Astrocyte (in vitro differentiated cells and primary cell): ENCODE measurements around the gene PHYKPL. TPM values are rescaled to one million over a fixed set of nuclear protein-coding genes. Genes with fewer than 3 reads are reported as not detected.

Source experiments
- DNase-seq: peaks from one replicate; pipeline ENCODE4 v3.0.0-alpha.2; 2010; ENCODE audit warnings: low read depth
- FAIRE-seq: peaks from 2 replicates; lab custom pipeline; 2011; peaks lifted over from hg19 to GRCh38; lab: Jason Lieb, UNC
- H2AFZ ChIP-seq: 2 replicates; pipeline ENCODE4 v1.6.0; 2012; ENCODE audit warnings: low read depth, low read length, inconsistent platforms
- H3K27ac ChIP-seq: 2 replicates; pipeline ENCODE4 v1.5.1; 2011; ENCODE audit warnings: low read depth, low read length, inconsistent platforms
- H3K27me3 ChIP-seq: 2 replicates; pipeline ENCODE4 v1.6.0; 2011; ENCODE audit warnings: low read length, inconsistent platforms; ENCODE audit not compliant: insufficient read depth
- H3K36me3 ChIP-seq: 2 replicates; pipeline ENCODE4 v1.5.1; 2011; ENCODE audit warnings: low read length, inconsistent platforms; ENCODE audit not compliant: insufficient read depth
- H3K4me1 ChIP-seq: 2 replicates; pipeline ENCODE4 v1.5.1; 2011; ENCODE audit warnings: low read length, inconsistent platforms; ENCODE audit not compliant: insufficient read depth
- H3K4me2 ChIP-seq: 2 replicates; pipeline ENCODE4 v1.6.0; 2012; ENCODE audit warnings: low read length, inconsistent platforms
- H3K4me3 ChIP-seq: 2 replicates; pipeline ENCODE4 v1.5.1; 2011; ENCODE audit warnings: low read depth, mild to moderate bottlenecking, low read length, inconsistent platforms; ENCODE audit not compliant: insufficient read depth
- H3K79me2 ChIP-seq: 2 replicates; pipeline ENCODE4 v1.6.0; 2012; ENCODE audit warnings: mild to moderate bottlenecking, low read length, inconsistent platforms; ENCODE audit not compliant: insufficient read depth
- H3K9ac ChIP-seq: 2 replicates; pipeline ENCODE4 v1.6.0; 2012; ENCODE audit warnings: mild to moderate bottlenecking, low read length, inconsistent platforms
- H3K9me3 ChIP-seq: 2 replicates; pipeline ENCODE4 v1.5.1; 2012; ENCODE audit warnings: low read depth, mild to moderate bottlenecking, low read length, inconsistent platforms; ENCODE audit not compliant: insufficient read depth
- H4K20me1 ChIP-seq: 2 replicates; pipeline ENCODE4 v1.6.0; 2012; ENCODE audit warnings: low read length, inconsistent platforms; ENCODE audit not compliant: insufficient read depth
- H3K27ac Mint-ChIP-seq: one replicate; pipeline ENCODE4 v1.8.0; 2021; ENCODE audit warnings: mild to moderate bottlenecking, mixed read lengths; ENCODE audit not compliant: unreplicated experiment
- H3K27me3 Mint-ChIP-seq: one replicate; pipeline ENCODE4 v1.8.0; 2021; ENCODE audit warnings: low read depth, mixed read lengths; ENCODE audit not compliant: unreplicated experiment
- H3K36me3 Mint-ChIP-seq: one replicate; pipeline ENCODE4 v1.8.0; 2021; ENCODE audit warnings: low read depth, mixed read lengths; ENCODE audit not compliant: unreplicated experiment
- H3K4me1 Mint-ChIP-seq: one replicate; pipeline ENCODE4 v1.8.0; 2021; ENCODE audit warnings: low read depth, mixed read lengths; ENCODE audit not compliant: unreplicated experiment
- H3K4me3 Mint-ChIP-seq: one replicate; pipeline ENCODE4 v1.8.0; 2021; ENCODE audit warnings: mild to moderate bottlenecking, moderate library complexity, mixed read lengths; ENCODE audit not compliant: unreplicated experiment
- H3K9me3 Mint-ChIP-seq: one replicate; pipeline ENCODE4 v1.8.0; 2021; ENCODE audit warnings: mild to moderate bottlenecking, mixed read lengths; ENCODE audit not compliant: unreplicated experiment
- CTCF ChIP-seq: IDR thresholded peaks from 2 replicates; pipeline ENCODE4 v1.5.1; 2011; ENCODE audit warnings: low read depth, mild to moderate bottlenecking, inconsistent platforms, low read length, moderate library complexity; ENCODE audit not compliant: insufficient read depth
- EZH2 ChIP-seq: IDR thresholded peaks from 2 replicates; pipeline ENCODE4 v1.6.1; 2012; ENCODE audit warnings: mild to moderate bottlenecking, low read length, inconsistent platforms; ENCODE audit not compliant: insufficient read depth
- total RNA-seq: library from RNA; stranded (reverse); gene quantifications from 2 replicates; pipeline ENCODE4 v1.2.1, GENCODE V29; 2021

PHYKPL gene
- total RNA-seq, 1 donor from 2014 or later: 26.5 TPM

DNA sequence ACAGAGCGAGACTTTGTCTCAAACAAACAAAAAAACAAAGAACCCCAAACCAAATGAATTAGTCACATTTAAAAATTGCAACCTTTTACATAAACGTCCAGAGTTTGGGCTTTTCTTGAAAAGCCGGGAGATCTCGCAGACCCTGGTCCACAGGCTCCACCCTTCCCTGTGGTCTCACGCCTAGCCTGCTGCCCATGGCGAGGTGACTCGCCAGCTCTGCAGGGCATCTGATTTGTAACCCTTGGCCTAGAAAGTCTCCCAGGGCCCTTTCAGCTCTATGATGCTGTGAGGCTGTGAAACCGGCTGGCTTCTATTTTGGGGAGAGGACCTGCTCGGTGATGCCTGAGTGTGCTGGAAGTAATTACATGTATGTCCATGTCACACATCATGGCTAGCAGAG lies 44.7 kb upstream of the PHYKPL start:
- no peak for FAIRE-seq

DNA sequence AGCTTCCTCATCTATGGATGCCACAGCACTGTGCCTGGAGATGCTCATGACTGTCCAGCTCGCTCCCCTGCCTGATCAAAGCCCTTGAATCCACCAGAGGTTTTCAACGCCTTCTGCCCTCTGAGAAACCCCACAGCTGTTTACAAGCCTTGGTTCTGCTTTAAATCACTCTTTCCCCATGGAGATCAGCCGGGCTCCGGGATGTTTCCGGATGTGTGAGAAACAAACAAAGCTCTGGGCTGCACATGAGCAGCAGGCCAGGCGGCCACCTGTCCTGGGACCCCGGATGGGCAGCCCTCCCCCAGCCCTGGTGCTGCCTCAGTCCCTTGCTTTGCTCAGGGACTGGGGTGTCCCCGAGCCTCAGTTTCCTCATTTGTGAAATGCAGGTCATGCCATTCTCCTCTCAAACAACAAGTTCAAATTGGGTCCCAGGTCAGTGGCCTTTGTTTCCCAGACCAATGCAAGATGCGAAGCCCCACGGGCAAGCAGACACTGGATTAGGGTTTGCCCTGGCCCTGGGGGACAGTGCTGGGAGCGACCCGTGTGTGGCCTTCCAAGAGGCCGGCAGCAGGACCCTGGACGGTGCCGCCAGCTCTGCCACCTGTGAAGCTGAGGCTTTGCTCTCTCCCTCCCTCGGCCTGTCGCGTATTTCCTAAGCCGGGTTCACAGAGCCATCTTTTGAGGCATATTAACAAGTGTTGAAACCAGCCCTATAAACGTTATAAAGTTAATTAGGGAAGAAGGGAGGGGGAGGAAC lies 42.4 kb upstream of the PHYKPL start:
- Mint-ChIP-seq H3K36me3 (peaks cover 7% of the 10 kb centered on the region), H3K9me3 (peaks cover 4% of the 10 kb centered on the region), H3K27ac (no peak overlapping the region), H3K4me3 (no peak overlapping the region), H3K27me3 (peaks cover 56% of the 10 kb centered on the region), H3K4me1 (no peaks in the 10 kb centered on the region)
- DNase-seq: no peak
- Histone ChIP-seq H2AFZ (no peak overlapping the region), H3K27ac (no peak overlapping the region), H3K4me1 (no peaks in the 10 kb centered on the region), H4K20me1 (no peaks in the 10 kb centered on the region), H3K4me3 (no peak overlapping the region), H3K9me3 (peaks cover 7% of the 10 kb centered on the region), H3K27me3 (no peaks in the 10 kb centered on the region), H3K79me2 (no peaks in the 10 kb centered on the region), H3K36me3 (no peaks in the 10 kb centered on the region), H3K9ac (no peak overlapping the region), H3K4me2 (no peak overlapping the region)
- TF ChIP-seq CTCF (no peak), EZH2 (no peak)
- no peak for FAIRE-seq

More for the DNA sequence above, 44.7 kb upstream of the PHYKPL start:
- Histone ChIP-seq H4K20me1 (no peaks in the 10 kb centered on the region), H3K79me2 (no peaks in the 10 kb centered on the region), H3K4me1 (no peaks in the 10 kb centered on the region), H2AFZ (no peak overlapping the region), H3K9me3 (peaks cover 7% of the 10 kb centered on the region), H3K27me3 (no peaks in the 10 kb centered on the region), H3K4me2 (no peak overlapping the region), H3K4me3 (no peak overlapping the region), H3K27ac (no peak overlapping the region), H3K36me3 (no peaks in the 10 kb centered on the region), H3K9ac (no peak overlapping the region)
- TF ChIP-seq CTCF (no peak), EZH2 (no peak)
- Mint-ChIP-seq H3K4me3 (no peak overlapping the region), H3K4me1 (no peaks in the 10 kb centered on the region), H3K36me3 (peaks cover 7% of the 10 kb centered on the region), H3K27ac (no peak overlapping the region), H3K9me3 (peaks cover 4% of the 10 kb centered on the region), H3K27me3 (peaks cover 61% of the 10 kb centered on the region)
- DNase-seq: no peak
